SHP77 (cell line): Measurements from ENCODE around the gene IRAK1BP1.
"Not testable (repeated sequence)": the region's sequence is repeated elsewhere in the genome, so short reads cannot be mapped to it uniquely, and the experiment has no call there.

Experiments used
- DNase-seq, 2 experiments: peaks; one replicate each; lab custom pipeline; 2025; lab: John Stamatoyannopoulos, UW

IRAK1BP1 gene

GRCh38 chr6:78889901-78890300 lies 22.6 kb downstream of the IRAK1BP1 start:
- not testable (repeated sequence) for DNase-seq

GRCh38 chr6:78896227-78896626 lies 28.9 kb downstream of the IRAK1BP1 start:
- DNase-seq: no peak

- no peak for DNase-seq
These were observed 41.3 kb downstream of the IRAK1BP1 start for GRCh38 chr6:78908621-78909020.

- no peak for DNase-seq
These were observed 42.0 kb downstream of the IRAK1BP1 start for GRCh38 chr6:78909391-78909790.

GRCh38 chr6:78910010-78910409 lies 42.7 kb downstream of the IRAK1BP1 start:
- DNase-seq: no peak

- DNase-seq: no peak
These were observed 43.3 kb downstream of the IRAK1BP1 start for GRCh38 chr6:78910591-78911171.

GRCh38 chr6:78911218-78911940 lies 44.0 kb downstream of the IRAK1BP1 start:
- no peak for DNase-seq

GRCh38 chr6:78916411-78916810 lies 49.1 kb downstream of the IRAK1BP1 start:
- no peak for DNase-seq

GRCh38 chr6:78917788-78918187 lies 50.4 kb downstream of the IRAK1BP1 start:
- DNase-seq: no peak

GRCh38 chr6:78921168-78921567 lies 53.8 kb downstream of the IRAK1BP1 start:
- not testable (repeated sequence) for DNase-seq

GRCh38 chr6:78925317-78925716 lies 58.0 kb downstream of the IRAK1BP1 start:
- no peak for DNase-seq

- DNase-seq: no peak
These were observed 68.2 kb downstream of the IRAK1BP1 start for GRCh38 chr6:78935553-78935952.

GRCh38 chr6:78936515-78936914 lies 69.2 kb downstream of the IRAK1BP1 start:
- DNase-seq: no peak

GRCh38 chr6:78942446-78942845 lies 75.1 kb downstream of the IRAK1BP1 start:
- DNase-seq: no peak

GRCh38 chr6:78947529-78947928 lies 80.2 kb downstream of the IRAK1BP1 start:
- no peak for DNase-seq

- DNase-seq: no peak
These were observed 80.6 kb downstream of the IRAK1BP1 start for GRCh38 chr6:78947962-78948361.

- DNase-seq: no peak
These were observed 81.4 kb downstream of the IRAK1BP1 start for GRCh38 chr6:78948785-78949184.

- DNase-seq: no peak
These were observed 85.0 kb downstream of the IRAK1BP1 start for GRCh38 chr6:78952362-78952761.
